ENCODE data around the gene CTU2.

GRCh38 chr16:88719267-88719932 lies 13.1 kb downstream of the CTU2 start:
- TF ChIP-seq CTCF (IDR thresholded peaks at IDR 0.05) (no peak), EZH2 (IDR thresholded peaks at IDR 0.05; ENCODE audit: borderline replicate concordance, insufficient read depth, low read depth, low read length, poor library complexity, severe bottlenecking) (no peak)
